ENCODE results near the gene PMM2. TPM values are rescaled to one million over a fixed set of nuclear protein-coding genes. Genes with fewer than 3 reads are reported as not detected.

PMM2 gene
- total RNA-seq, 1 donor from 2014 or later: 29.9 TPM

DNA sequence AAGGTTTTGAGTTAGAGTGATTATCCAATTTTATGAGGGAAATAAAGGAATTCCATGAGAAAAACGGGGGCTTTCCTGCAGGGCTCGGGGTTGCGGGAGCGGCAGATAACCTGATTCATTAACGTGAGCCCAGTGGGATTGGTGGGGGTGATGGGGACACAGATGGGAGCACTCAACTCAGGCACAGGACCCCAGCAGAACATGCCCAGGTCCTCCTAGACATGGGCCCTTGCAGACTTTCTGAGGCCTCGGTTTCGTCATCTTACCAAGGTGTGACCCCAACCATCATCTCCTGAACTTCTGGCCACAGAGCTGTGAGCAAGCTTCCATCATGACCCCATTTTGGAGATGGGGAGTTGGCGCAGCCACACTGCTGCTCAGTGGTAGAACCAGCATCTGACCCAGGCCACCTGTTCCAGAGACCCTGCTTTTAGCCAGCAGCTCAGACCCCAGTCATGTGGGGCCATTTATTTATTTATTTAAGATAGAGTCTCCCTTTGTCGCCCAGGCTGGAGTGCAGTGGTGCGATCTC lies 48.8 kb downstream of the PMM2 start:
- Histone ChIP-seq H3K27me3 (ENCODE audit: control insufficient read depth, insufficient read depth, low read length) (no peaks in the 10 kb centered on the region), H3K4me3 (ENCODE audit: low read depth, low read length) (no peak overlapping the region), H3K36me3 (ENCODE audit: control insufficient read depth, insufficient read depth, low read length) (no peaks in the 10 kb centered on the region)
- DNase-seq (ENCODE audit: low read depth): no peak
- TF ChIP-seq, protein P1, sequence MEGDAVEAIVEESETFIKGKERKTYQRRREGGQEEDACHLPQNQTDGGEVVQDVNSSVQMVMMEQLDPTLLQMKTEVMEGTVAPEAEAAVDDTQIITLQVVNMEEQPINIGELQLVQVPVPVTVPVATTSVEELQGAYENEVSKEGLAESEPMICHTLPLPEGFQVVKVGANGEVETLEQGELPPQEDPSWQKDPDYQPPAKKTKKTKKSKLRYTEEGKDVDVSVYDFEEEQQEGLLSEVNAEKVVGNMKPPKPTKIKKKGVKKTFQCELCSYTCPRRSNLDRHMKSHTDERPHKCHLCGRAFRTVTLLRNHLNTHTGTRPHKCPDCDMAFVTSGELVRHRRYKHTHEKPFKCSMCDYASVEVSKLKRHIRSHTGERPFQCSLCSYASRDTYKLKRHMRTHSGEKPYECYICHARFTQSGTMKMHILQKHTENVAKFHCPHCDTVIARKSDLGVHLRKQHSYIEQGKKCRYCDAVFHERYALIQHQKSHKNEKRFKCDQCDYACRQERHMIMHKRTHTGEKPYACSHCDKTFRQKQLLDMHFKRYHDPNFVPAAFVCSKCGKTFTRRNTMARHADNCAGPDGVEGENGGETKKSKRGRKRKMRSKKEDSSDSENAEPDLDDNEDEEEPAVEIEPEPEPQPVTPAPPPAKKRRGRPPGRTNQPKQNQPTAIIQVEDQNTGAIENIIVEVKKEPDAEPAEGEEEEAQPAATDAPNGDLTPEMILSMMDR (IDR thresholded peaks at IDR 0.05; ENCODE audit: insufficient read depth, low read length, poor library complexity, severe bottlenecking): no peak

DNA sequence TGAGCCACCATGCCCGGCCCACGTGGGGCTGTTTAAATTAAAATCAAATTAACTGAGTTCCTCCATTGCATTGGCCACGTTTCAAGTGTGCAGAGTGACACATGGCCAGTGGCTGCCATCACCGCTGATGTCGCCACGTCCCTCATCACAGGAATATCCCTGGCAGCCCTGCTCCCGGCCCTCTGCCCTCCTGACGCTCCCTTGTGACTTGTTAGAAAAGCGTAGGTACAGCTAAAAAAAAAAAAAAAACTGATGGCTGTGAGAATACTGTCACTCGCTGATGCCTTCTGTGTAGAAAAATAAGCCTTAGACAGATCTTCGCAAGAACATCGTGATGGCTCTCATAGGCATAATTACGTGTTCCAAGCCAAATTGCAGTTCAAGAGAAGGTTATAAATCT lies 49.5 kb downstream of the PMM2 start:
- peaks cover 2% of the 10 kb centered on the region for H3K36me3 ChIP-seq (ENCODE audit: control insufficient read depth, insufficient read depth, low read length)
- H3K27me3 ChIP-seq (ENCODE audit: control insufficient read depth, insufficient read depth, low read length): no peaks in the 10 kb centered on the region
- TF ChIP-seq, protein P1 (IDR thresholded peaks at IDR 0.05; ENCODE audit: insufficient read depth, low read length, poor library complexity, severe bottlenecking): no peak
- no peak for DNase-seq (ENCODE audit: low read depth)
- no peak overlapping the region for H3K4me3 ChIP-seq (ENCODE audit: low read depth, low read length)

DNA sequence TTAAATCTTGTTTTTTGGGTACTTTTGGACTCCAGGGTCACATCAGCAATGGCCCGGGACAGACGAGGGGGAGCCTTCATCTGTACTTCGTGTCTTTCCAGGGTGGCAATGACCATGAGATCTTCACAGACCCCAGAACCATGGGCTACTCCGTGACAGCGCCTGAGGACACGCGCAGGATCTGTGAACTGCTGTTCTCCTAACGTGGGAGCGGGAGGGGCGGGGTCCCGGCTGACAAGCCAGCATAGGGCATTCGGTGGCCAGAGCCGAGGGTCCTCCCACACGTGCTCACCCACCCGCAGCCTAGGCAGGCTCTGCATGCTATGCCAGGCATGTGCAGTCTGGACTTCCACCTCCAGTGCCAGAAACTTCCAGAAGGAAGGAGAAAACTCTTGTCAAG lies 50.0 kb downstream of the PMM2 start:
- no peaks in the 10 kb centered on the region for H3K27me3 ChIP-seq (ENCODE audit: control insufficient read depth, insufficient read depth, low read length)
- no peak overlapping the region for H3K4me3 ChIP-seq (ENCODE audit: low read depth, low read length)
- TF ChIP-seq, protein P1 (IDR thresholded peaks at IDR 0.05; ENCODE audit: insufficient read depth, low read length, poor library complexity, severe bottlenecking): no peak
- H3K36me3 ChIP-seq (ENCODE audit: control insufficient read depth, insufficient read depth, low read length): peaks cover 2% of the 10 kb centered on the region
- DNase-seq (ENCODE audit: low read depth): no peak

DNA sequence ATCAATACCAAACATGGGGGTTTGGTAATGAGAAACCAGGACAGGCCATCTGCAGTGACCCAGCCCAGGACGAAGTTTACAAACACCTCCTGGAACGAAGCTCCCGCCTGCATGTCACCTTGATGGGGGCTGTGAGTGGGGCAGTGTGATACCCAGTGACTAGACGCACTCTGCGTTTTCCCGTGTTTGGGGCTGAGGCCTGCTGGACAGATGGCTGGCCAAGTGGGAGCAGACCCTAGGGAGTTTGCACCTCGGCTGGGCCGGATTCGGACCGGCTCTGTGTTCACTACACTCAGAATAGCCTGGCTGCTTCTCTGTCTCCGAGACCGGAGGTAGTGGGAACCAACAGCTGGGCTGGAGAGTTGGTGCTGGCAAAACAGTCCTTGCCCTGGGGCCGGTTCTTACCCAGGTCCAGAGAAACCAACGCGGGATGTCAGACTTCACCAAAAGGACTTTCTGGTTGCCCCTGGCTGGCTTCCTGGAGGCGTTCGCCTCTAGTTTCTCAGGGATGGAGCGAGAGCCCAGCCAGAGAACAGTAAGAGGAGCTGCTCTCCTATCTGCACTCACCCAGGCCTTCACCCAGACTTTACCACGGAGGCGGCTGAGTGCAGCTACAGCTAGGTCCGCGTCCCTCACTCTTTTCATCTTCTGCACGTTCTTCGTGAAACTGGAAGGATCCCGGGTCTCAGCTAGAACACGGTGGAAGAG lies 50.7 kb downstream of the PMM2 start:
- no peaks in the 10 kb centered on the region for H3K27me3 ChIP-seq (ENCODE audit: control insufficient read depth, insufficient read depth, low read length)
- H3K36me3 ChIP-seq (ENCODE audit: control insufficient read depth, insufficient read depth, low read length): peaks cover 2% of the 10 kb centered on the region
- TF ChIP-seq, protein P1 (IDR thresholded peaks at IDR 0.05; ENCODE audit: insufficient read depth, low read length, poor library complexity, severe bottlenecking): no peak
- H3K4me3 ChIP-seq (ENCODE audit: low read depth, low read length): no peak overlapping the region
- no peak for DNase-seq (ENCODE audit: low read depth)

DNA sequence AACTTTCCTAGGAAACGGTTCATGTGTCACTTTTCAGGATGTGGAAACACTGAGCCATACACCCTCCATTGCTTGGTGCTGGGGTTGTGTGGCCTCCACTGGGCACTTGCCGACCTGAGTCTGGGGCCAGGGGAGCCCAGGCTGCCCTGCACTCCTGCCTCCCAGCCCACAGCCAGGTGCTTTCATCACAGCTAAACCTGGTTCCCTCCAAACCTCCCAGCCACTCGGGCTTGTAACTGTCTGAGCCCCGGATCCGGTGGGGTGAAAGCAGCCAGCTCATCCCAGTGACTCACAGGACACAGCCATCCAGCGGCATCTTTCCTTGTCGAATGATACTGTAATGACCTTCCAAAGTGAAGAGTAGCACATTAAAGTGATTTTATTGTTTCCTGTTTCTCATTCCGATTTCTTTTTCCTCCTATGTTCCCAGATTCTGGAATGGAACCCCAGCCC lies 51.3 kb downstream of the PMM2 start:
- TF ChIP-seq, protein P1 (IDR thresholded peaks at IDR 0.05; ENCODE audit: insufficient read depth, low read length, poor library complexity, severe bottlenecking): no peak
- Histone ChIP-seq H3K36me3 (ENCODE audit: control insufficient read depth, insufficient read depth, low read length) (peaks cover 2% of the 10 kb centered on the region), H3K27me3 (ENCODE audit: control insufficient read depth, insufficient read depth, low read length) (no peaks in the 10 kb centered on the region), H3K4me3 (ENCODE audit: low read depth, low read length) (no peak overlapping the region)
- DNase-seq (ENCODE audit: low read depth): no peak

Measured in kidney epithelial cell (primary cell).